ENCODE results near the gene TMIGD2.

GRCh38 chr19:4345342-4346019 lies 43.3 kb upstream of the TMIGD2 start:
- TF ChIP-seq REST (IDR thresholded peaks at IDR 0.05; ENCODE audit: low read depth) (no peak), TEAD4 (IDR thresholded peaks at IDR 0.05) (no peak), ZBTB7A (IDR thresholded peaks at IDR 0.05; ENCODE audit: low read depth) (no peak), USF1 (IDR thresholded peaks at IDR 0.05) (no peak), YY1 (IDR thresholded peaks at IDR 0.05; ENCODE audit: low read depth) (no peak), CREB1 (IDR thresholded peaks at IDR 0.05; ENCODE audit: low read depth) (no peak), CEBPB (IDR thresholded peaks at IDR 0.05) (no peak), MAX (IDR thresholded peaks at IDR 0.05) (no peak), RAD21 (IDR thresholded peaks at IDR 0.05; ENCODE audit: low read depth) (no peak)

Measured in Ishikawa (cell line).